Measurements from ENCODE around the gene KDF1. TPM values are rescaled to one million over a fixed set of nuclear protein-coding genes. Genes with fewer than 3 reads are reported as not detected.

The KDF1 gene
- polyA plus RNA-seq, 1 experiment: 0.04 TPM

DNA sequence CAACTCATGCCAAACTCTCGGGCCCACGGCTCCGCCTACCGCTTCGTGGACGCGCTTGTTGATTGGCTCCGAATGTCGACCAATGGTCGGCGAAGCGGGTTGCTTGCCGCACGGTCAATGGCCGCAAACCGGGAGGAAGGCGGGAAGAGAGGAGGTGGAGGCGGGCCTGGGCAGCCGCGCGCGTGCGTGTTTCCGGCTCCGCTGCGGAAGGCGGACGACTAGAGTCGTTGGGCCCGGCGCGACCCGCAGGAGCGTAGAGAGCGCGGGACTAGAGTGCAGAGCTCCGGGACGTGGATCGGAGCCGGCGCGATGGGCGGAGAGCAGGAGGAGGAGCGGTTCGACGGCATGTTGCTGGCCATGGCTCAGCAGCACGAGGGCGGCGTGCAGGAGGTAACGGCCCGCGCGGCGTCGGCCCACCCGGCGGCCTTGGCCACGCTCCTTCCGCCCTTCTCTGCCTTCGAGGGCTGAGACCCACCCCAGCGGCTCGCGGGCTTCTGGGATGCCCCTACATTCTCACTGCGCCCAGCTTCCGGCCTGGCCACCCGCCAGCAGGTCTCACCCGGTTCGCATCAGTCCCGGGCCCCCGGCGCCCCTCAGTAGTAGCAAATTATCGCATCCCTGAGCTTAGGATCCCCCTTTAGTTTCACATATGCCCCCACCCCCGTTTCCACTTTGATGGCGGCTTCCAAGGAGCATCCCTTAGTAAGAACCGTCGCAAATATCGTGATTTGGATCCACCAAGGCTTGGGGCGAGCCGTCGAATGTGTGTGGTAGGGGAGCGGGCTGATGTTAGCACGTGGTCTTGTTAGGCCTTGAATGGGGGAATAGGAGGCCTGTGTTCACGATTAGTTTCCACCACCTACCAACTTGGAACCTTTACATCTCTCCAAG is 38.5 kb downstream of the KDF1 start, which contains the start of gene NUDC:
Gene NUDC (plus strand): TSS at position 204 of the 891 bp plus-strand sequence. CDS start 106 bp downstream, at position 310.
- H3K27me3 ChIP-seq (ENCODE audit: control insufficient read depth, insufficient read depth, low read length): no peaks in the 10 kb centered on the region
- TF ChIP-seq, protein P1, sequence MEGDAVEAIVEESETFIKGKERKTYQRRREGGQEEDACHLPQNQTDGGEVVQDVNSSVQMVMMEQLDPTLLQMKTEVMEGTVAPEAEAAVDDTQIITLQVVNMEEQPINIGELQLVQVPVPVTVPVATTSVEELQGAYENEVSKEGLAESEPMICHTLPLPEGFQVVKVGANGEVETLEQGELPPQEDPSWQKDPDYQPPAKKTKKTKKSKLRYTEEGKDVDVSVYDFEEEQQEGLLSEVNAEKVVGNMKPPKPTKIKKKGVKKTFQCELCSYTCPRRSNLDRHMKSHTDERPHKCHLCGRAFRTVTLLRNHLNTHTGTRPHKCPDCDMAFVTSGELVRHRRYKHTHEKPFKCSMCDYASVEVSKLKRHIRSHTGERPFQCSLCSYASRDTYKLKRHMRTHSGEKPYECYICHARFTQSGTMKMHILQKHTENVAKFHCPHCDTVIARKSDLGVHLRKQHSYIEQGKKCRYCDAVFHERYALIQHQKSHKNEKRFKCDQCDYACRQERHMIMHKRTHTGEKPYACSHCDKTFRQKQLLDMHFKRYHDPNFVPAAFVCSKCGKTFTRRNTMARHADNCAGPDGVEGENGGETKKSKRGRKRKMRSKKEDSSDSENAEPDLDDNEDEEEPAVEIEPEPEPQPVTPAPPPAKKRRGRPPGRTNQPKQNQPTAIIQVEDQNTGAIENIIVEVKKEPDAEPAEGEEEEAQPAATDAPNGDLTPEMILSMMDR (IDR thresholded peaks at IDR 0.05; ENCODE audit: insufficient read depth, low read depth, low read length): no peak
- peaks cover 2% of the 10 kb centered on the region; the same call in 1 of the 2 replicates for H3K36me3 ChIP-seq (ENCODE audit: control insufficient read depth, insufficient read depth, low read length)
- H3K4me3 ChIP-seq (ENCODE audit: low read depth, low read length): peak within 1 kb of the TSS; percentile 100
- DNase-seq (ENCODE audit: low read depth): peak; percentile 89
- POLR2A ChIA-PET: interaction anchor here (1.0 kb wide), 1 partner anchor 21 kb away, joined by 3 read pairs; the partner anchor contains the start of gene GPATCH3
- CTCF ChIA-PET: interaction anchor here (0.6 kb wide), 1 partner anchor 25 kb away, joined by 3 read pairs; no protein-coding TSS in a partner anchor

DNA sequence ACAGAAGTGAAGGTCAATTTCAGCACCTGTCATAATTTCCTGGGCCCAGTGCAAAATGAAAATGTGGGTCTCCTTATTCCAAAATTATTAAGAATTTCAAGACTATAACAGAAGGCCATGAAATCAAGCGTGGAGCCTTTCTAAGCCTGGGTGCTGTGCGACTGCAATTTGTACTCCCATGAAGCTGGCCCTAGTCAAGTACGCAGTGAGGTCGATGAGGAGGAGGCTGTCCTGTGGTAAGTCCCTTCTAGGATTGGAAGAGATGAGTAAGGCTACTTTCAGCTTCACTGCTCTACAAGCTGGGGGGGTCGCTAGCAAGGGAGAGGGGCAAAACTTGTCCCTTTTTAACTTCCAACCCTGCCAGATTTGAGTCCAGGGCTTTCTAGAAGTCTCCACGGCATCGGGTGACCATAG is 39.1 kb downstream of the KDF1 start:
- no peak for DNase-seq (ENCODE audit: low read depth)
- POLR2A ChIA-PET: interaction anchor here (1.0 kb wide), 1 partner anchor 21 kb away, joined by 3 read pairs; the partner anchor contains the start of gene GPATCH3
- H3K4me3 ChIP-seq (ENCODE audit: low read depth, low read length): peak overlapping the region; percentile 100
- CTCF ChIA-PET: no interaction called here
- peaks cover 2% of the 10 kb centered on the region; the same call in 1 of the 2 replicates for H3K36me3 ChIP-seq (ENCODE audit: control insufficient read depth, insufficient read depth, low read length)
- TF ChIP-seq, protein P1 (IDR thresholded peaks at IDR 0.05; ENCODE audit: insufficient read depth, low read depth, low read length): no peak
- no peaks in the 10 kb centered on the region for H3K27me3 ChIP-seq (ENCODE audit: control insufficient read depth, insufficient read depth, low read length)

DNA sequence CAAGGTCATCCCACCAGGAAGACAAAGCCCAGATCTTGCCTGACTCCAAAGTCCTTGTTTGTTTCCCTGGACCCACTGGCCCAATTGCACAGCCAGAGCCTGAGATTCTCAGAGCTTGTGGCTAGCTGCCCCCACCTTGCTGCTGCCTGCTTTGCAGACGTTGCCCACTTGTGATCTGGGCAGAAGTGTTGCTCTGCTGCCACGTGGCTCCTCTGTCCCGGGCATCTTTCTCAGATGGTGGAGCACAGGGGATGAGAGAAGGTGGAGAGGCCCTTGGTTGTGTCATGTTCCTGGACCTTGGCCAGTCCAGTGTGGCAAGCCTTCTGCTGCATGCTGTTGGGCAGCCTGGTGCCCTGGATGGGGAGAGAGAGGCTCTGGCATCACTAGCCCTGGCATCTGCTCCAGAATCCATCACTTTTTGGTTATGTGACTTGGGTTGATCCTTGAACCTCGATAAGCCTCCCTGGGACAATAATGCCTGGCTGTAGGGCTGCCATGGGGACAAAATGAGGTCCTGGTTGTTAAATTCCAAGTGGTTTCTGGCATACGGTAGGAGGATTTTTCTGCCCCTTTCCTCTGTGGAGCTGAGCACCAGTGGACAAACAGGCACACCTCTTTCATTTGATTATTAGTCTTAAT is 44.9 kb downstream of the KDF1 start:
- ChIA-PET CTCF (no interaction called here), POLR2A (no interaction called here)
- Histone ChIP-seq H3K4me3 (ENCODE audit: low read depth, low read length) (no peak overlapping the region), H3K27me3 (ENCODE audit: control insufficient read depth, insufficient read depth, low read length) (peaks cover 2% of the 10 kb centered on the region), H3K36me3 (ENCODE audit: control insufficient read depth, insufficient read depth, low read length) (no peaks in the 10 kb centered on the region)
- TF ChIP-seq, protein P1 (IDR thresholded peaks at IDR 0.05; ENCODE audit: insufficient read depth, low read depth, low read length): no peak
- no peak for DNase-seq (ENCODE audit: low read depth)

DNA sequence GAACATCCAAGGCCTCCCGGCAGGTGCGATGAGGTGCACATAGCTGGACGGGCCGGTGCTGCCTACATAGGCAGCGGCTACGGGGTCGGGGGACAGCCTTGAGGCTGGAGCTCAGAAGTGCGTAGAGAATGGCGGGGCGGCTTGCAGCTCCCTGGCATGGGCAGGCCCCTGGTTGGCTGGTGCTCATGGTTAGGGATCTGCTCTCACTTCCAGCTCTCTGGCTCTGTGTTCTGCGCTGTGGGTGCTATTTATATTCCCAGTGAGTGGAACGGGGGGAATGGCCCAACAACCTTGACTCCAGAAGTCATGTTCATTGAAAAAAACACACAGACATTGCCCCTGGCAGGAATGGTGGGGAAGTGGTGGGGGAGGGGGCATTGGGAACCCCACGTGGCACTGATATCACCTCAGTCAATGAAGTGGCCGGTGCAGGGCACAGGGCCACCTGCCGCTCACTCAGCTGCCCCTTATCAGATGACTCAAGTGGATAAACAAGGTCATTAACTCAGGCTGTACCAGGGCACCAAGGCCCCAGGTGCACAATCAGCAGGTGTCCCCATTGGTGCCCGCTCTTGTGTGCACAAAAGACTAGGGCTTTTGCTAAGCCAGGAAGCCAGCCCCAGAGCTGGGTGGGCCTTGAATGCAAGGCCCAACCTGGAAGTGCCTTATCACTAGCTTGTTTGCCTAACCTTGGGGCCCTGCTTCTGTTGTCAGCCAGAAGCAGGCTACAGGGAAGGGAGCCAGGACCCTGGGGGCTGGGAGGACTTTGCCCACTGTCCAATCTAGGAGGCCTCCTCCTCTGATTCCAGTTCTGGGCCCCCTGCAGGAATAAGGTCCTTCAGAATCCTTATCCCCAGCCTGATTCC is 46.3 kb downstream of the KDF1 start, which contains the start of gene NR0B2:
Gene NR0B2 (minus strand): TSS at position 222 of the 866 bp plus-strand sequence. CDS start 35 bp downstream, at position 187.
- DNase-seq (ENCODE audit: low read depth): no peak
- ChIA-PET CTCF (interaction anchor here (1.0 kb wide), 1 partner anchor 27 kb away, joined by 3 read pairs; no protein-coding TSS in a partner anchor), POLR2A (interaction anchor here (0.7 kb wide), 1 partner anchor 34 kb away, joined by 5 read pairs; no protein-coding TSS in a partner anchor)
- Histone ChIP-seq H3K4me3 (ENCODE audit: low read depth, low read length) (no peak within 1 kb of the TSS), H3K27me3 (ENCODE audit: control insufficient read depth, insufficient read depth, low read length) (peaks cover 2% of the 10 kb centered on the region), H3K36me3 (ENCODE audit: control insufficient read depth, insufficient read depth, low read length) (no peaks in the 10 kb centered on the region)
- TF ChIP-seq, protein P1 (IDR thresholded peaks at IDR 0.05; ENCODE audit: insufficient read depth, low read depth, low read length): no peak

Measured in BJ (cell line).